Mammary epithelial cell (primary cell): ENCODE results near the gene CPNE2.

Experiments
- EZH2 ChIP-seq: IDR thresholded peaks from 2 replicates; pipeline ENCODE4 v1.6.1; 2012; ENCODE audit warnings: low read length, inconsistent platforms, borderline replicate concordance
- TF ChIP-seq, protein P1 (sequence below), 2 donors: IDR thresholded peaks in 1 of 2; conservative IDR thresholded peaks in 1 of 2; 2 replicates each; pipeline ENCODE4 v1.5.1; 2011 to 2012; ENCODE audit warnings: inconsistent platforms in 2 of 2, low read length in 2 of 2, mild to moderate bottlenecking in 2 of 2, control low read depth in 1 of 2, low read depth in 1 of 2; ENCODE audit not compliant: insufficient read depth in 1 of 2; ENCODE audit errors: extremely low read depth in 1 of 2

DNA sequence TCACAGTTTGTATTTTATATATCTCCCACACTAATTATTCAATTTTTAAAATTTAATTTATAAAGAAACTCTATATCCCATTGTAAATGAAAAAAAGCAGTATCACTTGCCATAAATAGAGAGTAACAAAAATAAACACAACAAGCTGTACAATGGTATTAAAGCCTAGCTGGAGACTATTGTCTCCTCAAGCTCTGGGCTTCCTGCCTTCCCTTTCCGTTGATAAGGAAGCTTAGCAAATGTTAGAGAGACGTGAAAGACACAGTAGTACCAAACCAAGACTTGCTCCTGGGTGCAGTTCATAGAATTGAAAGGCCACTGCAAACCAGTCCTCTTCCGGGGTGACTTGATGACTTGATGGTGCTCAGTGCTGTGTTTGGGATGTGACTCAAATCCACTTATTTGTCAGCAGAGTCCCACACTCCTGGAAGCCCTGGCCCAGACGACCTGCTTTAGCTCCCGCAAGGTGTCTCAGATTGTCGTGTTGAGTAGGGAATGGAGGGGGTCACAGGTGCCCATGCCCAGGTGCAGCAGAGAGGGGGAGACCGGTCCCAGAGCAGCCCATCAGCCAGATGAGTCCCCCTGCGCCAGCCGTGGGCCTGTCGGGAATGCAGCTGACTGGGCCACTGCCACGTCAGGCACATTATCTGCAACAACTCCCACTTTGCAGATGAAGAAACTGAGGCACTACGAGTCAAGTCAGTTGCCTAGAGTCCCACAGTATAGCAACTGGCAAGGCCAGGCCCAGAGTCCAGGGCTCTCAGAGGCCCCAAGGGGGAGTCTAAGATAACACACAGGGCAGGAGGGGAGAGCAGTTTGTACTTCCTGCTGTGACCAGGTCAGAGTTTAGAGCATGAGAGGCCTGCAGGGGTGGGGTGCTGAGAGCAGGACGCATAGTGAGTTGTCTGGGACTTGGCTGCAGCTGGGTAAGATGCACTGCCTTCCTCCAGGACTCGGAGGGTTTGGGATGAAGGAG, 53.0 kb downstream of the CPNE2 start:
- TF ChIP-seq, protein P1, sequence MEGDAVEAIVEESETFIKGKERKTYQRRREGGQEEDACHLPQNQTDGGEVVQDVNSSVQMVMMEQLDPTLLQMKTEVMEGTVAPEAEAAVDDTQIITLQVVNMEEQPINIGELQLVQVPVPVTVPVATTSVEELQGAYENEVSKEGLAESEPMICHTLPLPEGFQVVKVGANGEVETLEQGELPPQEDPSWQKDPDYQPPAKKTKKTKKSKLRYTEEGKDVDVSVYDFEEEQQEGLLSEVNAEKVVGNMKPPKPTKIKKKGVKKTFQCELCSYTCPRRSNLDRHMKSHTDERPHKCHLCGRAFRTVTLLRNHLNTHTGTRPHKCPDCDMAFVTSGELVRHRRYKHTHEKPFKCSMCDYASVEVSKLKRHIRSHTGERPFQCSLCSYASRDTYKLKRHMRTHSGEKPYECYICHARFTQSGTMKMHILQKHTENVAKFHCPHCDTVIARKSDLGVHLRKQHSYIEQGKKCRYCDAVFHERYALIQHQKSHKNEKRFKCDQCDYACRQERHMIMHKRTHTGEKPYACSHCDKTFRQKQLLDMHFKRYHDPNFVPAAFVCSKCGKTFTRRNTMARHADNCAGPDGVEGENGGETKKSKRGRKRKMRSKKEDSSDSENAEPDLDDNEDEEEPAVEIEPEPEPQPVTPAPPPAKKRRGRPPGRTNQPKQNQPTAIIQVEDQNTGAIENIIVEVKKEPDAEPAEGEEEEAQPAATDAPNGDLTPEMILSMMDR (conservative IDR thresholded peaks at IDR 0.05 in 1 of 2, IDR thresholded peaks at IDR 0.05 in 1 of 2; ENCODE audit: extremely low read depth in 1 of 2, insufficient read depth in 1 of 2, low read depth in 1 of 2, low read length in 2 of 2): no peak
- TF ChIP-seq EZH2: no peak
